Retinal pigment epithelial cell (primary cell): Measurements from ENCODE around the gene WDPCP.
A peak's percentile ranks its signal among the peaks of the same experiment; 100 is the strongest.

Source experiments
- DNase-seq: peaks from one replicate; pipeline ENCODE4 v3.0.0-alpha.2; 2010; ENCODE audit warnings: low read depth
- H3K4me3 ChIP-seq: 2 replicates; pipeline ENCODE4 v1.5.1; 2011; ENCODE audit warnings: mild to moderate bottlenecking, low read length, control low read depth, moderate library complexity
- TF ChIP-seq, protein P1 (sequence below): conservative IDR thresholded peaks from 2 replicates; pipeline ENCODE4 v1.5.1; 2011; ENCODE audit warnings: low read depth, low read length, control low read depth, inconsistent platforms

Gene WDPCP

GRCh38 chr2:63257473-63257872 is 330.8 kb downstream of the WDPCP start:
- H3K4me3 ChIP-seq = no peak overlapping the region
- TF ChIP-seq, protein P1, sequence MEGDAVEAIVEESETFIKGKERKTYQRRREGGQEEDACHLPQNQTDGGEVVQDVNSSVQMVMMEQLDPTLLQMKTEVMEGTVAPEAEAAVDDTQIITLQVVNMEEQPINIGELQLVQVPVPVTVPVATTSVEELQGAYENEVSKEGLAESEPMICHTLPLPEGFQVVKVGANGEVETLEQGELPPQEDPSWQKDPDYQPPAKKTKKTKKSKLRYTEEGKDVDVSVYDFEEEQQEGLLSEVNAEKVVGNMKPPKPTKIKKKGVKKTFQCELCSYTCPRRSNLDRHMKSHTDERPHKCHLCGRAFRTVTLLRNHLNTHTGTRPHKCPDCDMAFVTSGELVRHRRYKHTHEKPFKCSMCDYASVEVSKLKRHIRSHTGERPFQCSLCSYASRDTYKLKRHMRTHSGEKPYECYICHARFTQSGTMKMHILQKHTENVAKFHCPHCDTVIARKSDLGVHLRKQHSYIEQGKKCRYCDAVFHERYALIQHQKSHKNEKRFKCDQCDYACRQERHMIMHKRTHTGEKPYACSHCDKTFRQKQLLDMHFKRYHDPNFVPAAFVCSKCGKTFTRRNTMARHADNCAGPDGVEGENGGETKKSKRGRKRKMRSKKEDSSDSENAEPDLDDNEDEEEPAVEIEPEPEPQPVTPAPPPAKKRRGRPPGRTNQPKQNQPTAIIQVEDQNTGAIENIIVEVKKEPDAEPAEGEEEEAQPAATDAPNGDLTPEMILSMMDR = no peak
- DNase-seq = no peak

DNA sequence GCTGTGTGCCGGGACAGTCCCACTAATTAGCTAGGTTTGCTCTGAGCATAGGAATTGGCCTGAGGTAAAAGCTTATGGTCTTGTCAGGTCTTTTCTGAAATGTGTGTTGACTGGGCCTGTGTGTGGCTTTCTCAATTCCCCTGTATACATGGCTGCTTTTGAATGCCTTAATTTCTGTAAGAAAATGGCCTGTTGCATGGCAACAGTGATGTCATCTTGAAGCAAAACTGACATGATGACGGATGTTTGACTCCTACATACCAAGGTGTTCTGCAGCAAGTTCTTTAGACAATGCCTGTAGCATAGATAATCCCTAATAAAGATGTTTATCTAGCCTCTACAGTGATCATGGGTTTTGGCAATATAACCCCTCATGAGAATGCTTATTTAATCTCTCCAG is 339.1 kb downstream of the WDPCP start:
- TF ChIP-seq, protein P1 = no peak
- DNase-seq = no peak
- H3K4me3 ChIP-seq = no peak overlapping the region

DNA sequence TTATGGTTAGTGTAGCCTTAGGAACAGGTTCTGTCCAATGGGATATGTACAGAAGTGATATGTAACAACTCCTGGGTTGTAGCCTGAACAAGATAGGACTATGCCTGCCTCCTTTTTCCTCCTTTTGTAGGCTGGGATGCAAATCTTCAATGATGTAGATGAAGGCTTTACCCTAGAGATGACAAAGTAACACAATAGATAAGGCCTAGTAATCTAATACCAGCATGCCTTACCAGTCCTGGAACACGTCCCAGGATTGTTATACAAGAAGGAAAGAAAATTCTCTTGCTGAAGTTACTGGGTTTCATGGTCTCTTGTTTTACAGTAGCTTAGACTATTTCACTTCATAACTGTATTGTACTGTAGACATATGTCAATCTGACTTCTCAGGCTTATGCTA is 345.5 kb downstream of the WDPCP start:
- no peak for DNase-seq
- TF ChIP-seq, protein P1 = no peak
- no peak overlapping the region for H3K4me3 ChIP-seq

- no peak overlapping the region for H3K4me3 ChIP-seq
- peak; percentile 20 for DNase-seq
- TF ChIP-seq, protein P1 = no peak
Measured at GRCh38 chr2:63225964-63226686, 362.2 kb downstream of the WDPCP start.

DNA sequence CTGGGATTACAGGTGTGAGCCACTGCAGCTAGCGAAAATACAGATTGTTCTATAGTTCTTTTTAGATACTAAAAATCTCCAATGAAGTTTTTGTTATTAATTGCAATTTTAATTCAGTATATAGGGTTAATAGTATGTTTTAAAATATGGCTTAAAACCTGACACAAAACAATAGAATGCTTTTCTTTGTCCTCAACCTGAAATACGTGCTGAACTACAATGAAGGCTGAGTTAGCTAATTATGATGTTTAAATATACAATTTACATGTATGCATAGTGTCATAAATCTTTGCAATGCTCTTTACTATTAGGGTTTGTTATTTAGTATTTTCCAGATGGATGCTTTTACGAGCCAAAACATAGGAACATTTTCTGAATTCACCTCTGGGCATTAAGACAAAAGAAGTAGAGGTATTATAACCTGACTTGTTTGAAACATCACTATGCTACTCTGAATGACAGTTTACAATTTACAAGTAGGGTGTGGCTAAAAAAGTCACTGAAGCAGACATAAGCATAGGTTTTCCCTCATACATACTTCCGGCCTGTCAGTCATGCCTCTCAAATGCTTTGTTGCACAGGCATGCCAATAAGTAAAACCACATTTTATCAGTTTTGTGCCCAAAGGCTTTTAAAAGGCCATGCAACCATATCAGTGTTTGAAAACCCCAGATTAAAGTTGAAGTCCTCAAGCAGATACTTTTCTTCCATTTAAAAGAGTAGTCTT is 369.3 kb downstream of the WDPCP start:
- DNase-seq = no peak
- TF ChIP-seq, protein P1 = no peak
- no peak overlapping the region for H3K4me3 ChIP-seq

GRCh38 chr2:63195310-63195709 is 393.0 kb downstream of the WDPCP start:
- TF ChIP-seq, protein P1 = no peak
- no peak overlapping the region for H3K4me3 ChIP-seq
- DNase-seq = no peak

GRCh38 chr2:63194175-63194574 is 394.1 kb downstream of the WDPCP start:
- no peak overlapping the region for H3K4me3 ChIP-seq
- TF ChIP-seq, protein P1 = no peak

More at GRCh38 chr2:63194175-63194574, 394.1 kb downstream of the WDPCP start:
- DNase-seq = no peak
